GM21786 (cell line): ENCODE results near the gene GPX4.

Source experiments
- ATAC-seq: cut with Tn5 transposase; IDR thresholded peaks from one replicate; pipeline ENCODE4 v1.9.1; 2021; ENCODE audit not compliant: unreplicated experiment

Gene GPX4

GRCh38 chr19:1103708-1104310 is at the start of gene GPX4:
Gene GPX4, plus strand, starts transcription at chr19:1103994. Its CDS starts 50 bp downstream, at chr19:1104044.
- peak; percentile 50 for ATAC-seq

GRCh38 chr19:1054102-1055027 is 49.4 kb upstream of the GPX4 start:
- no peak for ATAC-seq

DNA sequence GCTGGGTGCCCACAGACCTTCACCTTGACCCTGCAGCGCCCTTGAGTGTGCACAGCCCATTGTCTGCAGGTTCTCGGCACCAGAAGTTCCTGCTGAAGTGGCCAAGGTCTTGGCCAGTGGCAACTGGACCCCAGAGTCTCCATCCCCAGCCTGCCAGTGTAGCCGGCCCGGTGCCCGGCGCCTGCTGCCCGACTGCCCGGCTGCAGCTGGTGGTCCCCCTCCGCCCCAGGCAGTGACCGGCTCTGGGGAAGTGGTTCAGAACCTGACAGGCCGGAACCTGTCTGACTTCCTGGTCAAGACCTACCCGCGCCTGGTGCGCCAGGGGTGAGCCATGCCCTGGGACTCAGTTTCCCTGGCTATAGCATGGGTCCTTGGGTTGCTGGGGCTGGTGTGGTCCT is 48.8 kb upstream of the GPX4 start:
- ATAC-seq: no peak

- ATAC-seq: no peak
Measured at GRCh38 chr19:1055886-1056620, 47.7 kb upstream of the GPX4 start.

- no peak for ATAC-seq
Measured at GRCh38 chr19:1057176-1057855, 46.5 kb upstream of the GPX4 start.

DNA sequence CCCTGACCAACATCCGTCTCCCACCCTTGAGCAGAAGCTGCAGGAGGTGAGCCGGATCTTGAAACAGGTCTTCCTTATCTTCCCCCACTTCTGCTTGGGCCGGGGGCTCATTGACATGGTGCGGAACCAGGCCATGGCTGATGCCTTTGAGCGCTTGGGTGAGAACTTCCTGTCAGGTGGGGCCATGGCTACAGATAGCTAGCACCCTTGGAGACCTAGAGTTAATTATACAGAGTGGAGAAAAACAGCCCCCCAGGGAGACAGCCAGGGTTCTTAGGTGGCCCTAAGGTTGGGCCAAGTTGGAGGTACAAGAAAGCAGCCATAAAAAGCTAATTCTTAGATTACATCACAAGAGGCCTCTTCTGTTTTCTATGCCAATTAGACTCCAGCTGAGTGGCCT is 45.7 kb upstream of the GPX4 start:
- ATAC-seq: no peak

GRCh38 chr19:1060689-1061088 is 43.1 kb upstream of the GPX4 start:
- ATAC-seq: no peak

DNA sequence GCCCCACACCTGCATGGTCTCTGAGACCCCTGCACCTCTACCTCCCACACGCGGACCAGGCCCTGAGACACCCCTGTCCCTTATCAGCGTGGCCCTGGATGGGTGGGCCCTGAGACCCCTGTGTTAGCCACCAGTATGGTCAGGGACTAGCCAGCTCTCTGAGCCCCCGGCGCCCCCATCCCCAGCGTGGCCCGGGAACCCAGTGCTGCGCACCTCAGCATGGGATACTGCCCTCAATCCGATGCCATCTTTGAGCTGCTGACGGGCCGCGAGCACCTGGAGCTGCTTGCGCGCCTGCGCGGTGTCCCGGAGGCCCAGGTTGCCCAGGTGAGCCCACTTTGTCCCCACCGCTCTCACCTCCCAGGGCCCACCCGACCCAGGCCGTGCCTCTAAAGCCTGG is 41.8 kb upstream of the GPX4 start:
- no peak for ATAC-seq

- ATAC-seq: no peak
Measured at GRCh38 chr19:1062387-1063029, 41.3 kb upstream of the GPX4 start.

GRCh38 chr19:1063030-1063908 is 40.5 kb upstream of the GPX4 start:
- no peak for ATAC-seq

DNA sequence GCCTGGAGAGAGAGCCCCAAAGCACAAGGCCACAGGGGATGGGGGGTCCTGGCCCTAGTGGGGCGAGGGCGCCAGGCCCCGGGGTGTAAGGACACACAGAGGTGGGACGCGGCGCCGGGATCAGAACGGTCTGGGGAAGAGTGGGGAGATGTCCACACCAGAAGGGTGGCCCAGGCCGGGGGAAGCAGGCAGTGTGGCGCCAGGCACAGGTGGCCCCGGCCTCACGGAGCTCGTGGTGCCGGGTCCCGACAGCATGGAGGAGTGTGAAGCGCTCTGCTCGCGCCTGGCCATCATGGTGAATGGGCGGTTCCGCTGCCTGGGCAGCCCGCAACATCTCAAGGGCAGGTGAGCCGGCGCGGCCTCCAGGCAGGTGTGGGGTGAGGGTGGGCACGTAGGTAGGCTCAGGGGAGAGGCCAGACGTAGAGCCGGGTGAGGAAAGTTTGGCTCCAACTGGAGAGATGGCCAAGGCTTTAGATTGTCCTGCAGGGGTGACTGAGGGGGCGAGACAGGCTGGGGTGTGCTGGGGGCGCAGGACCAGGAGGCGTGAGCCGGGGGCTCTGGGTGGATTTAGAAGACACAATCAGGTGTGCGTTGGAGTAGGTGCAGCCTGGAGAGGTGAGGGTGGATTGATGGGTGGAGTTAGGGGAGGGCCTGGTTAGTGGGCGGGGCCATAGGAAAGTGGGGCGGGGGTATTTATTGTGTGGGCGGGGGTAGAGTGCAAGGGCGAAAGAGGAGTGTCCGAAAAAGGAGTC is 39.7 kb upstream of the GPX4 start:
- ATAC-seq: no peak

DNA sequence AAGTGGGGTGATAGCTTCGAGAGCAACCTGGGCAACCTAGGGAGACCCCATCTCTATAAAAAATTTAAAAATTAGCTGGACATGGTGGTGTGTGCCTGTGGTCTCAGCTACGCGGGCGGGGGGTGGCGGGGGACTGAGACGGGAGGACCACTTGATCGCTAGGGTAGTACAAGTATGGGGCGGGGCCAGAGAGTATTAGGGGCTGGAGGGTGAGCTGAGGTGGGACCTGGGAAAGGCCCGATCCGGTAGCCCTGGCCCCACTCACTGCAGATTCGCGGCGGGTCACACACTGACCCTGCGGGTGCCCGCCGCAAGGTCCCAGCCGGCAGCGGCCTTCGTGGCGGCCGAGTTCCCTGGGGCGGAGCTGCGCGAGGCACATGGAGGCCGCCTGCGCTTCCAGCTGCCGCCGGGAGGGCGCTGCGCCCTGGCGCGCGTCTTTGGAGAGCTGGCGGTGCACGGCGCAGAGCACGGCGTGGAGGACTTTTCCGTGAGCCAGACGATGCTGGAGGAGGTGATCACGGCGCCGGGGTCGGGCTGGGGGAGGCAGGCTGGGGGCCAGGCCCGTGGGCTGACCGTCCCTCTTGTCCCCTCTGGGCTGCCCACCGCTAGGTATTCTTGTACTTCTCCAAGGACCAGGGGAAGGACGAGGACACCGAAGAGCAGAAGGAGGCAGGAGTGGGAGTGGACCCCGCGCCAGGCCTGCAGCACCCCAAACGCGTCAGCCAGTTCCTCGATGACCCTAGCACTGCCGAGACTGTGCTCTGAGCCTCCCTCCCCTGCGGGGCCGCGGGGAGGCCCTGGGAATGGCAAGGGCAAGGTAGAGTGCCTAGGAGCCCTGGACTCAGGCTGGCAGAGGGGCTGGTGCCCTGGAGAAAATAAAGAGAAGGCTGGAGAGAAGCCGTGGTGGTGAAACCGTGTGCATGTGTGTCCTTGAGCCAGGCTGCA is 38.9 kb upstream of the GPX4 start:
- no peak for ATAC-seq

DNA sequence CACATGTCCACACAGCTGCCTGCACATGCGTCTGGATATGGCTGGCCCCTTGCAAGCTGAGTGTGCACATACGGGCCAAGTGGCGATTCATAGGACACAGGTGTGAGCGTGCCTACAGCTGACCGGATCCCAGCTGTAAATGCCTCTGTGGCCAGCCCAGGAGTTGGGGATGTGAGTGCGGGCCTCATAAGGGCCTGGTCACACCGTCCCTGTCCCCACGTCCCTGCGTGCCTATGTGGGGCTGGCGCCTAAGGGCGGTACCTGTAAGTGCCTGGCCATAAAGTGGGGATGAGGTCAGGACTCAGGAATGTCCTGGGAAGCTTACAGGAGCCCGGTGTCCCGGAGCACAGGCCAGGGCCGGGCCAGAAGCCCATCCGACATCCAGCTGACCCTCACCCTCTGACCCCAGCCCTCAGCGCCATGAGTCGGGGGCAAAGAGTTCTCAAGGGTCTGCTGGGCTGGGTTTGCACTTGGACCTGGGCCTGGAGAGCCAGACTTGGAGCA is 38.1 kb upstream of the GPX4 start:
- no peak for ATAC-seq

- ATAC-seq: no peak
Measured at GRCh38 chr19:1066251-1066747, 37.5 kb upstream of the GPX4 start.

DNA sequence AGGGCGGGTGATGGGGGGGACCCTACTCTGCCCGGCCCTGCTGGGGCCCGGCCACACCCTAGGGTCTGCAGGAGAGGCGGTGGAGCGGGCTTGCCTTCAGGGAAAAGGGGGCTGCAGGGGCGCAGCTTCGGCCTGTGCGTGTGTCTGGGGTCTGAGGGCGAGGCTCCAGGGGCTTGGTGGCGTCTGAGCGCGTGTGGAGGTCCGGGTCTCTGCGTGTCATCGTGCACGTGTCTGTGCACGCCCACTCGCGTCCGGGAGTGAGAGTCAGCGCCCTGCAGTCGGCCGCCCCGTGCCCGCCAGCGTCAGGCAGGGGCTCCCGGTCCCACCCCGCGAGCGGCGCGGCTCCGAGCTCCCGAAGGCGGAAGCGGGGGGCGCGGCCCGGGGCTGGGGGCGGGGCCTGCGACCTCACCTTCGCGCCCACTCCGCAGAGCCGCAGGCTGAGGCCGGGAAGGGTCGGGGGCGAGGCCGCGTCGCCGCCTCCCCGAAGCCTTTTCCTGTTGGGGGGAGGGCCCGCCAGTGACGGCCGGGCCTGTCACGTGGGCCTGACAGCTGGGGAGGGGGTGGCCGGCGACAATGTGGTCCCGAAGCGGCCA is 37.0 kb upstream of the GPX4 start, which contains the start of gene ARHGAP45:
TSS of gene ARHGAP45 (plus strand) at position 420 of the 593 bp plus-strand sequence. CDS start 239 bp downstream, outside the sequence.
- ATAC-seq: no peak

DNA sequence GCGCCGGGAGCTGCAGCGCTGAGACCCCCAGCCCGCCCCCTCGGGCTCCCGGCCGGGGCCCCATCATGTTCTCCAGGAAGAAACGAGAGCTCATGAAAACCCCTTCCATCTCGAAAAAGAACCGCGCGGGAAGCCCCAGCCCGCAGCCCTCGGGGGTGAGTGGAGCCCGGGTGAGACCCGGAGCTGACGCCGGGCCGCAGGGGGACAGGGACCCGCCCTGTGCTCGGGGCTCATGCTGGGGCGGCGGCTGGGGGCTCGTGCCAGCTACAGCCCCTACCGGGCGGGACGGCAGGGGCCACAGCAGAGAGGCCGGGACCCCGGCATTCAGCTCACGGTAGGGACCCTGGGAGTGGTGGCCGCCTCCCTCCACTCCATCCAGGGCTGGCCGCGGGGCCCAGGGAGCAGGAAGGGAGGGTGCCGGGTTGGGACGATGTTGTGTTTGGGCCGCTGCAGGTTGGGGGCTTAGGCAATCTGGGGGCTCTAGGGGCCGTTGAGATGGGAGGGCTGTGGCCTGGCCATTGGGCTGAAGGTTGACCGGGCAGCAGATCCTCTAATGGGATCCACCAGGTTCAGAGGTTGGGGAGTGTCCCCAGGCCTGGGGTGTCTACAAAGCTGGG is 36.3 kb upstream of the GPX4 start:
- ATAC-seq: no peak
